HepG2 (cell line): ENCODE results near the gene FCGR3B. TPM values are rescaled to one million over a fixed set of nuclear protein-coding genes. Genes with fewer than 3 reads are reported as not detected.
"Not testable (repeated sequence)": the region's sequence is repeated elsewhere in the genome, so short reads cannot be mapped to it uniquely, and the experiment has no call there.

Experiments used
- ATAC-seq: fragments of 200-7000 bp; cut with Tn5 transposase; 3 replicates; pipeline ENCODE4 v1.9.1; 2020; ENCODE audit warnings: mild to moderate bottlenecking, moderate library complexity
- BruUV-seq: library from RNA; stranded (reverse); fragments of 400-500 nt; replicated peaks from 2 replicates; lab custom pipeline; 2021; lab: Mats Ljungman, UMichigan
- CTCF ChIA-PET: fragments of 300-600 bp; formaldehyde crosslinking; extraction: SDS; loops from one replicate; lab custom pipeline; 2021; ENCODE audit warnings: low total read pairs, inconsistent platforms, low intra/inter-chr PET ratio; lab: Yijun Ruan, JAX
- POLR2A ChIA-PET: fragments of 350-600 bp; sonication (Branson Sonifier 250); formaldehyde crosslinking; loops from one replicate; lab custom pipeline; 2020; ENCODE audit warnings: antibody characterized with exemption, inconsistent platforms; lab: Yijun Ruan, JAX
- DNase-seq: peaks from one replicate; pipeline ENCODE4 v3.0.0-alpha.2; 2015; ENCODE audit warnings: low spot score
- FAIRE-seq: peaks from 3 replicates; lab custom pipeline; 2011; peaks lifted over from hg19 to GRCh38; lab: Jason Lieb, UNC
- H2AFZ ChIP-seq: one replicate; pipeline ENCODE4 v1.6.1; 2011; ENCODE audit warnings: low read length, inconsistent platforms
- H3K27ac ChIP-seq: fragments of 300-600 bp; 3 replicates; pipeline ENCODE4 v1.8.0; 2011; ENCODE audit warnings: mixed run types, mild to moderate bottlenecking, mixed read lengths, low read length, inconsistent platforms; ENCODE audit not compliant: insufficient read depth; ENCODE audit errors: extremely low read length
- H3K27me3 ChIP-seq, 2 experiments: fragments of 200-600 bp in 1 of 2; 2 replicates in 1 of 2; 3 replicates in 1 of 2; pipeline versions ENCODE4 v1.6.0 to v1.8.0; 2011; ENCODE audit warnings: low read length in 2 of 2, mild to moderate bottlenecking in 2 of 2, moderate library complexity in 2 of 2, inconsistent platforms in 1 of 2; ENCODE audit not compliant: insufficient read depth in 2 of 2, control insufficient read depth in 1 of 2
- H3K36me3 ChIP-seq, 2 experiments: fragments of 200-600 bp in 1 of 2; replicated peaks in 1 of 2; 2 replicates in 1 of 2; 3 replicates in 1 of 2; pipeline versions ENCODE4 v1.5.1 to v1.8.0; 2011; ENCODE audit warnings: low read length in 2 of 2, inconsistent platforms in 1 of 2; ENCODE audit not compliant: insufficient read depth in 2 of 2, control insufficient read depth in 1 of 2
- H3K4me1 ChIP-seq: 2 replicates; pipeline ENCODE4 v1.5.1; 2012; ENCODE audit warnings: low read length, inconsistent platforms; ENCODE audit not compliant: insufficient read depth
- H3K4me2 ChIP-seq: 2 replicates; pipeline ENCODE4 v1.6.0; 2011; ENCODE audit warnings: low read depth, low read length, inconsistent platforms
- H3K4me3 ChIP-seq, 3 experiments: fragments of 200-600 bp in 1 of 3; sonication (generic), shearing (Covaris generic) in 1 of 3; replicated peaks in 1 of 3; 2 replicates each; pipeline ENCODE4 v1.5.1; 2011 to 2016; ENCODE audit warnings: low read length in 3 of 3, inconsistent platforms in 2 of 3, low read depth in 2 of 3, mild to moderate bottlenecking in 2 of 3, control low read depth in 1 of 3, mixed read lengths in 1 of 3; ENCODE audit not compliant: insufficient read depth in 1 of 3
- H3K79me2 ChIP-seq: one replicate; pipeline ENCODE4 v1.6.1; 2011; ENCODE audit warnings: low read length, inconsistent platforms; ENCODE audit not compliant: insufficient read depth
- H3K9ac ChIP-seq: 2 replicates; pipeline ENCODE4 v1.6.0; 2011; ENCODE audit warnings: mild to moderate bottlenecking, low read depth, low read length, inconsistent platforms; ENCODE audit not compliant: insufficient read depth
- H3K9me3 ChIP-seq: 2 replicates; pipeline ENCODE4 v1.5.1; 2012; ENCODE audit warnings: mild to moderate bottlenecking, low read length
- H4K20me1 ChIP-seq: 2 replicates; pipeline ENCODE4 v1.6.0; 2011; ENCODE audit warnings: inconsistent platforms, mild to moderate bottlenecking, low read length, moderate library complexity; ENCODE audit not compliant: insufficient read depth
- WGBS: methylation state at CpG from one replicate; pipeline ENCODE4 v1.1.6; 2017; ENCODE audit warnings: low lambda C conversion rate; 5-methylcytosine and 5-hydroxymethylcytosine counted together
- in situ Hi-C: cut with HindIII; loops from 2 replicates; pipeline ENCODE4 v1.10.0; 2017; ENCODE audit warnings: low pct_unique_long_range_greater_than_20kb; ENCODE audit not compliant: extremely low pct_ligation_motif_present
- intact Hi-C: fragments of 100-400 bp; cut with micrococcal nuclease; formaldehyde crosslinking; loops from one replicate; pipeline ENCODE4 v1.10.0; 2022; ENCODE audit not compliant: unreplicated experiment
- polyA plus RNA-seq, 8 experiments: library from polyadenylated mRNA; depleted of rRNA in 3 of 8; stranded (reverse) in 7 of 8; unstranded in 1 of 8; fragments of >200 nt; fragmentation: Illumina TruSeq in 4 of 8; extraction: Trizol in 4 of 8; gene quantifications; 2 replicates each; pipeline versions ENCODE4 v1.2.1 to v1.2.3, GENCODE V29; 2011 to 2016; ENCODE audit warnings: low read depth in 4 of 8, missing spikeins in 1 of 8, mixed read lengths in 1 of 8; ENCODE audit not compliant: insufficient read depth in 1 of 8
- total RNA-seq, 5 experiments: library from RNA; depleted of rRNA; stranded (reverse); fragments of >200 nt; fragmentation: Illumina TruSeq; extraction: Trizol; gene quantifications; 2 replicates each; pipeline ENCODE4 v1.2.3, GENCODE V29; 2016; ENCODE audit warnings: low read depth in 1 of 5

FCGR3B gene
- total and polyA plus RNA-seq, 2 of the 13 experiments (the other 11 are each of a cell fraction or from before 2014, with no cell fraction given), result not detected

DNA sequence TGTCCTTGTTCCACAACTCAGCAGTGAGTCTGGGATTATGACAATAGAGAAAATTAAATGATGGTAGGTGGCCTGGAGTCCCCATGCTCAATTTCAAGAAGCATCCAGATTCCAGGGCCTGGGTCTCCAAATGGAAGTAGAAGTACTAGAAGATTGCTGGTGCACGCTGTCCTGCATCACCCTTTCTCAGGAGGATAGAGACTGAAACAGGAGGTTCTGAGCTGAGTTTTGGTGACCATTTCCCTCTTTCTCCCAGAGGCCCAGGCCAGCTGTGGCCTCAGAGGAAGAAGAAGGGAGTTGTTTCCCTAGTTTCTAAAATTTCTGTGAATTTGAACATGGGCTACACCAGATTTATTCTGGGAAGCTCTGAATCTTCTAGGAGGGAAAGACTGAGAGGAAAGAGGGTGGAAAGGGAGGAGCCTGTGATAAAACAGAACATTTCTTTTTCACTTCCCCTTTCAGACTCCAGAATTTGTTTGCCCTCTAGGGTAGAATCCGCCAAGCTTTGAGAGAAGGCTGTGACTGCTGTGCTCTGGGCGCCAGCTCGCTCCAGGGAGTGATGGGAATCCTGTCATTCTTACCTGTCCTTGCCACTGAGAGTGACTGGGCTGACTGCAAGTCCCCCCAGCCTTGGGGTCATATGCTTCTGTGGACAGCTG lies 50.0 kb downstream of the FCGR3B start:
- CTCF ChIA-PET, FAIRE-seq, H4K20me1 ChIP-seq, H3K36me3 ChIP-seq, H3K9ac ChIP-seq, H3K79me2 ChIP-seq, H3K4me1 ChIP-seq, H3K9me3 ChIP-seq, BruUV-seq, H3K4me3 ChIP-seq, POLR2A ChIA-PET, DNase-seq, H3K27ac ChIP-seq, H3K27me3 ChIP-seq, in situ Hi-C loops, H3K4me2 ChIP-seq, ATAC-seq, intact Hi-C loops, H2AFZ ChIP-seq: not testable (repeated sequence)
- WGBS, result no CpG with 5 or more reads among the region's 4 CpGs

DNA sequence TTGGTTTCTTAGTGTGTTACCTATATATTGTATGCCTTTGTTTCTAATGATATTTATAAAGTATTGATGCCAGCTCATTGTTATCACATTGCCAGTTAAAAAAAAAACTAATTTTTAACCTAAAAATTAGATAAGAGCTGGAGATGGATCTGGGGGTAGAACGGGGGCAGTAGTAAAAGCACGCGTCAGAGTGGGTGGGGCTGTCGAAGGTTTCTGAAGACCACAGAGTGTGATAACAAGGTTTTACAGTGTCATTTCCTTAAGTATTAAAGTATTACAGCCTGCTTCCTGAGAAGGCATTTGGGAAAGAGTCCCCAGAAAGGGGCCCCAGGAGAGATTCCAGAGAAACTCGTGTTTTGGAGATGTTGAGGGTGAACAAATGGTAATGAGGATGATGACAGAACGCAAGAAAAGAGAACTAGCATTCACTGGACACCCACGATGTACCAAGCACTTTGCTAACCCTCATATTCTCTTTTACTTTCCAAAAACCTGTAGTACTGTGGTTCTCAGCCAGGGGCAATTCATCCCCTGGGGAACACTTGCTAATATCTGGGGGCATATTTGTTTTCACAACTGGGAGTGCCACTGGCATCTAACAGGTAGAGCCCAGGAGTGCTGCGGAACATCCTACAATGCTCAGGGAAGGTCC lies 51.0 kb downstream of the FCGR3B start:
- H3K9ac ChIP-seq, H3K36me3 ChIP-seq, H3K4me2 ChIP-seq, POLR2A ChIA-PET, CTCF ChIA-PET, DNase-seq, H3K27ac ChIP-seq, FAIRE-seq, H4K20me1 ChIP-seq, intact Hi-C loops, in situ Hi-C loops, H3K79me2 ChIP-seq, H2AFZ ChIP-seq, H3K27me3 ChIP-seq, H3K4me1 ChIP-seq, H3K9me3 ChIP-seq, BruUV-seq, ATAC-seq, H3K4me3 ChIP-seq: not testable (repeated sequence)
- no CpG with 5 or more reads among the region's 8 CpGs for WGBS

DNA sequence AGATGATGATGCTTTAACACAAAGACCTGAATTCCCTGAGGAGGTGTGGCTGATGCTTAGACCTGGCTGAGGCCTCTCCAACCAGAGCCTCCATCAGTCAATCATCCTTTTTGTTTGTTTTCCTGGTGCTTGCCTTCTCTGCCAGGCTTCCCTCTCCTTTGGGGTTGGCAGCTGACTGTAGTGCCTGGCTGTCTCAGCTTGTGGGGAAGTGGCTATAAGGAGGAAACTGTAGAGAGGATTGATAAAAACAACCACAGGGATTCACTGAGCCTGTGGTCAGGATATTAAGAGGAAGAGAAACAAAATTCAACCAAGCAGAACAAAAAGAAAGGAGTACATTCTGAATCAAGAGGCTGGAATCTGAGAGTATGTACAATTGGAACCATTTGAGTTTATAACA lies 54.3 kb downstream of the FCGR3B start:
- H3K79me2 ChIP-seq, H3K4me1 ChIP-seq, H3K27me3 ChIP-seq, FAIRE-seq, H3K27ac ChIP-seq, ATAC-seq, intact Hi-C loops, H3K4me3 ChIP-seq, in situ Hi-C loops, CTCF ChIA-PET, H3K36me3 ChIP-seq, BruUV-seq, POLR2A ChIA-PET, H3K4me2 ChIP-seq, H3K9ac ChIP-seq, DNase-seq, H2AFZ ChIP-seq, H4K20me1 ChIP-seq, H3K9me3 ChIP-seq: not testable (repeated sequence)

Other genes with a start within 250 kb of the FCGR3B start
- not detected in 2 replicates for gene FCGR2A, start 125.7 kb downstream of the FCGR3B start, total RNA-seq (2016; rRNA removed; fragmentation: Illumina TruSeq; extraction: Trizol)
- 0.31 and 0.44 TPM in 2 replicates for gene FCGR2A, start 125.7 kb downstream of the FCGR3B start, polyA plus RNA-seq (2011; rRNA removed)
- not detected in 2 replicates for gene HSPA6, start 106.6 kb downstream of the FCGR3B start, total RNA-seq (2016; rRNA removed; fragmentation: Illumina TruSeq; extraction: Trizol)
- gene HSPA6, start 106.6 kb downstream of the FCGR3B start, polyA plus RNA-seq (2011; rRNA removed), result 0.07 and 0.16 TPM in 2 replicates
- not detected in 2 replicates for gene FCGR3A, start 81.4 kb downstream of the FCGR3B start, total RNA-seq (2016; rRNA removed; fragmentation: Illumina TruSeq; extraction: Trizol)
- not detected in 2 replicates for gene FCGR3A, start 81.4 kb downstream of the FCGR3B start, polyA plus RNA-seq (2011; rRNA removed)
- not detected in 2 replicates for gene FCGR2B, start 32.0 kb upstream of the FCGR3B start, total RNA-seq (2016; rRNA removed; fragmentation: Illumina TruSeq; extraction: Trizol)
- 0.03 TPM in 1 of 2 replicates, not detected in the other for gene FCGR2B, start 32.0 kb upstream of the FCGR3B start, polyA plus RNA-seq (2011; rRNA removed)
- gene FCRLA, start 76.1 kb upstream of the FCGR3B start, total RNA-seq (2016; rRNA removed; fragmentation: Illumina TruSeq; extraction: Trizol), result not detected in 2 replicates
- gene FCRLA, start 76.1 kb upstream of the FCGR3B start, polyA plus RNA-seq (2011; rRNA removed), result not detected in 2 replicates
- gene FCRLB, start 90.4 kb upstream of the FCGR3B start, total RNA-seq (2016; rRNA removed; fragmentation: Illumina TruSeq; extraction: Trizol), result 0.11 TPM in 1 of 2 replicates, not detected in the other
- gene FCRLB, start 90.4 kb upstream of the FCGR3B start, polyA plus RNA-seq (2011; rRNA removed), result 0.03 and 0.08 TPM in 2 replicates
- gene DUSP12, start 118.6 kb upstream of the FCGR3B start, total RNA-seq (2016; rRNA removed; fragmentation: Illumina TruSeq; extraction: Trizol), result 36.7 and 38.9 TPM in 2 replicates
- 33.8 and 37.1 TPM in 2 replicates for gene DUSP12, start 118.6 kb upstream of the FCGR3B start, polyA plus RNA-seq (2011; rRNA removed)
- gene ATF6, start 135.1 kb upstream of the FCGR3B start, total RNA-seq (2016; rRNA removed; fragmentation: Illumina TruSeq; extraction: Trizol), result 10.5 and 13.2 TPM in 2 replicates
- gene ATF6, start 135.1 kb upstream of the FCGR3B start, polyA plus RNA-seq (2011; rRNA removed), result 12.9 and 14.5 TPM in 2 replicates